ENCODE results near the gene DNASE2B. TPM values are rescaled to one million over a fixed set of nuclear protein-coding genes. Genes with fewer than 3 reads are reported as not detected.
"Not testable (repeated sequence)": the region's sequence is repeated elsewhere in the genome, so short reads cannot be mapped to it uniquely, and the experiment has no call there.

DNASE2B gene
- total and polyA plus RNA-seq, 9 donors: 0.09 to 0.18 (median 0.15) TPM; not detected in 4

- H3K36me3 ChIP-seq (ENCODE audit: control insufficient read depth, insufficient read depth, low read length): no peaks in the 10 kb centered on the region
- WGBS (ENCODE audit: insufficient coverage): no CpG with 5 or more reads among the region's 1 CpG
- peaks cover 3% of the 10 kb centered on the region for H3K9me3 ChIP-seq (replicated peaks; ENCODE audit: control insufficient read depth, low read depth, low read length)
- H3K27ac ChIP-seq (ENCODE audit: low read length): no peak overlapping the region
- DNase-seq: no peak
- no peaks in the 10 kb centered on the region for H3K4me1 ChIP-seq (ENCODE audit: control insufficient read depth, insufficient read depth, low read length)
- H3K4me3 ChIP-seq (ENCODE audit: low read length): no peak overlapping the region
- no peaks in the 10 kb centered on the region for H3K27me3 ChIP-seq (ENCODE audit: control insufficient read depth, insufficient read depth, low read length)
Observed at GRCh38 chr1:84429231-84429630, 30.9 kb downstream of the DNASE2B start.

- peak; percentile 48 for DNase-seq
- Histone ChIP-seq H3K4me3 (ENCODE audit: low read length) (no peak overlapping the region), H3K27me3 (ENCODE audit: control insufficient read depth, insufficient read depth, low read length) (no peaks in the 10 kb centered on the region), H3K27ac (ENCODE audit: low read length) (no peak overlapping the region), H3K36me3 (ENCODE audit: control insufficient read depth, insufficient read depth, low read length) (no peaks in the 10 kb centered on the region), H3K9me3 (replicated peaks; ENCODE audit: control insufficient read depth, low read depth, low read length) (peaks cover 3% of the 10 kb centered on the region), H3K4me1 (ENCODE audit: control insufficient read depth, insufficient read depth, low read length) (no peaks in the 10 kb centered on the region)
- WGBS (ENCODE audit: insufficient coverage): no CpG with 5 or more reads among the region's 2 CpGs
Observed at GRCh38 chr1:84430546-84430945, 32.3 kb downstream of the DNASE2B start.

- Histone ChIP-seq H3K36me3 (ENCODE audit: control insufficient read depth, insufficient read depth, low read length) (no peaks in the 10 kb centered on the region), H3K4me3 (ENCODE audit: low read length) (peak overlapping the region; percentile 20), H3K27me3 (ENCODE audit: control insufficient read depth, insufficient read depth, low read length) (no peaks in the 10 kb centered on the region), H3K27ac (ENCODE audit: low read length) (no peak overlapping the region), H3K9me3 (replicated peaks; ENCODE audit: control insufficient read depth, low read depth, low read length) (peaks cover 3% of the 10 kb centered on the region), H3K4me1 (ENCODE audit: control insufficient read depth, insufficient read depth, low read length) (no peaks in the 10 kb centered on the region)
- WGBS (ENCODE audit: insufficient coverage): 20% methylated on average over 6 of the region's 11 CpGs
- DNase-seq: peak; percentile 91
Observed at GRCh38 chr1:84433258-84434080, 35.2 kb downstream of the DNASE2B start.

GRCh38 chr1:84434081-84434769 is 35.9 kb downstream of the DNASE2B start:
- WGBS (ENCODE audit: insufficient coverage): 67% methylated on average over 3 of the region's 6 CpGs
- no peak overlapping the region for H3K27ac ChIP-seq (ENCODE audit: low read length)
- no peak overlapping the region for H3K4me3 ChIP-seq (ENCODE audit: low read length)
- no peaks in the 10 kb centered on the region for H3K36me3 ChIP-seq (ENCODE audit: control insufficient read depth, insufficient read depth, low read length)
- H3K9me3 ChIP-seq (replicated peaks; ENCODE audit: control insufficient read depth, low read depth, low read length): peaks cover 3% of the 10 kb centered on the region
- H3K4me1 ChIP-seq (ENCODE audit: control insufficient read depth, insufficient read depth, low read length): no peaks in the 10 kb centered on the region
- no peak for DNase-seq
- no peaks in the 10 kb centered on the region for H3K27me3 ChIP-seq (ENCODE audit: control insufficient read depth, insufficient read depth, low read length)

- Histone ChIP-seq H3K4me3 (ENCODE audit: low read length) (no peak overlapping the region), H3K27me3 (ENCODE audit: control insufficient read depth, insufficient read depth, low read length) (no peaks in the 10 kb centered on the region), H3K27ac (ENCODE audit: low read length) (no peak overlapping the region), H3K4me1 (ENCODE audit: control insufficient read depth, insufficient read depth, low read length) (no peaks in the 10 kb centered on the region), H3K36me3 (ENCODE audit: control insufficient read depth, insufficient read depth, low read length) (no peaks in the 10 kb centered on the region), H3K9me3 (replicated peaks; ENCODE audit: control insufficient read depth, low read depth, low read length) (no peaks in the 10 kb centered on the region)
- WGBS (ENCODE audit: insufficient coverage): 0% methylated on average over 2 of the region's 4 CpGs
- no peak for DNase-seq
Observed at GRCh38 chr1:84434801-84435549, 36.7 kb downstream of the DNASE2B start.

DNA sequence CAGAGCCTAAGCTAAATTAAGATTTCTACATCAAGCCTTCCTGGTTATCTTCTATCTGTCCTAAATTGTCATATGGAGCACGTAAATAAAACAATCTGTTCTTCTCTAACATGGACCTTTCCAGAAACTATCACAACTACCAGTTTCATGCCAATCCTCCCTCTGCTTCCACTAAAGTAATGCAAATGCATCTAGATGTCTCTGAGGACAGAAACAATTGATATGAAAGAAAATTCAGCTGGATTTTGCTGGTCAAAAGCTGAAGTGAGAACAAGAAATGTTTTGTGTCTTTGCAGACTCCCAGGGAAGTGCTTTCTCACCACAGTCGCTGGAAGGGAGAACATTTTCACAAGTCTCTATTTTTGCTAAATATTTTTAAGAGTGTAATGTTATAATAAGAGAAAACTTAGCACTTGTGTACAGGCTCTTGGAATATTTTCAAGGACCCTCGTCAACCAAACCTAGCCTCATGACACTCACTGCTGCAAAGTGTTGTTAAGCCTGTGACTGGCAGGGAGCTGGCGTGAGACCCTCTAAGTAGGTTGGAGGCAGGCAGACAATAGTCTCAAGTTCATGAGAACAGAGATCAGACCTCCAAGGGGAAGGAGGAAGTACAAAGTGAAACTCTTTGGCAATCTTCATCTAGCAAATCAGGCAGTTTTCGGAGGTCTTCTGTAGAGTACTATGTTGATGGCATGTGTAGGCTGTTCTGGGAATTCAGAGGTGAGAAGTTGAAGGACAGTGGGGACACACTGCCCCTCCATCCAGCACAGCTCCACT is 38.8 kb downstream of the DNASE2B start:
- no peaks in the 10 kb centered on the region for H3K27me3 ChIP-seq (ENCODE audit: control insufficient read depth, insufficient read depth, low read length)
- DNase-seq: peak; percentile 28
- H3K4me3 ChIP-seq (ENCODE audit: low read length): no peak overlapping the region
- no CpG with 5 or more reads among the region's 5 CpGs for WGBS (ENCODE audit: insufficient coverage)
- H3K4me1 ChIP-seq (ENCODE audit: control insufficient read depth, insufficient read depth, low read length): no peaks in the 10 kb centered on the region
- H3K27ac ChIP-seq (ENCODE audit: low read length): no peak overlapping the region
- H3K9me3 ChIP-seq (replicated peaks; ENCODE audit: control insufficient read depth, low read depth, low read length): no peaks in the 10 kb centered on the region
- no peaks in the 10 kb centered on the region for H3K36me3 ChIP-seq (ENCODE audit: control insufficient read depth, insufficient read depth, low read length)

DNA sequence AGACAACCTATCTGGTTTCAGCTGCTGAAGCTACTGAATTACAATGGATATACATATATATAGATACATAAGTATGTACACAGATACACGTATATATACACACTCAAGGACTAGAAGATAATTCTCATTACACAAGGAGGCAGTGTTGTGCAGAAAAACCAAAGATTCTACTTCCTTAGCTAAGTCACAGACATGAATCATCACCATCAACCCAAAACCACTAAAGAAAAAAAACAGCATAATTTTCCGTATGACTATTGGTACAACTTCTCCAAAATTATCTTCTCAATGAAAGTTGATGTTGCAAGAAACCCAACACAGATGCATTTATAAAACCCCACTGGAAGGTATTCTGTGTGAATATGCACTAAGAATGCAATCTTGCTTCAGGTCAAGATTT is 44.0 kb downstream of the DNASE2B start:
- no peaks in the 10 kb centered on the region for H3K4me1 ChIP-seq (ENCODE audit: control insufficient read depth, insufficient read depth, low read length)
- peak; percentile 77 for DNase-seq
- H3K9me3 ChIP-seq (replicated peaks; ENCODE audit: control insufficient read depth, low read depth, low read length): no peaks in the 10 kb centered on the region
- no peaks in the 10 kb centered on the region for H3K27me3 ChIP-seq (ENCODE audit: control insufficient read depth, insufficient read depth, low read length)
- no peak overlapping the region for H3K27ac ChIP-seq (ENCODE audit: low read length)
- H3K4me3 ChIP-seq (ENCODE audit: low read length): no peak overlapping the region
- H3K36me3 ChIP-seq (ENCODE audit: control insufficient read depth, insufficient read depth, low read length): no peaks in the 10 kb centered on the region
- no CpG with 5 or more reads among the region's 2 CpGs for WGBS (ENCODE audit: insufficient coverage)

GRCh38 chr1:84442747-84443646 is 44.7 kb downstream of the DNASE2B start:
- H3K27ac ChIP-seq (ENCODE audit: low read length); H3K36me3 ChIP-seq (ENCODE audit: control insufficient read depth, insufficient read depth, low read length); DNase-seq; H3K4me1 ChIP-seq (ENCODE audit: control insufficient read depth, insufficient read depth, low read length); H3K9me3 ChIP-seq (replicated peaks; ENCODE audit: control insufficient read depth, low read depth, low read length); H3K27me3 ChIP-seq (ENCODE audit: control insufficient read depth, insufficient read depth, low read length); H3K4me3 ChIP-seq (ENCODE audit: low read length): not testable (repeated sequence)
- WGBS (ENCODE audit: insufficient coverage): 90% methylated on average over 4 of the region's 7 CpGs

GRCh38 chr1:84448704-84449103 is 50.4 kb downstream of the DNASE2B start:
- DNase-seq; H3K27me3 ChIP-seq (ENCODE audit: control insufficient read depth, insufficient read depth, low read length); H3K27ac ChIP-seq (ENCODE audit: low read length); H3K9me3 ChIP-seq (replicated peaks; ENCODE audit: control insufficient read depth, low read depth, low read length); H3K4me3 ChIP-seq (ENCODE audit: low read length); H3K4me1 ChIP-seq (ENCODE audit: control insufficient read depth, insufficient read depth, low read length); H3K36me3 ChIP-seq (ENCODE audit: control insufficient read depth, insufficient read depth, low read length): not testable (repeated sequence)
- WGBS (ENCODE audit: insufficient coverage): no CpG with 5 or more reads among the region's 3 CpGs
